Measurements from ENCODE around the gene URM1. TPM values are rescaled to one million over a fixed set of nuclear protein-coding genes. Genes with fewer than 3 reads are reported as not detected.

Gene URM1
- total RNA-seq, 3 donors from 2014 or later, result 49.3 to 57.9 (median 51.8) TPM

- no peak for TF ChIP-seq CTCF (IDR thresholded peaks at IDR 0.05)
- Histone ChIP-seq H3K4me3 (peak within 1 kb of the TSS; percentile 68), H3K36me3 (ENCODE audit: low read depth) (no peaks in the 10 kb centered on the region), H3K4me1 (ENCODE audit: low read depth) (no peaks in the 10 kb centered on the region), H3K9me3 (no peaks in the 10 kb centered on the region)
- ATAC-seq (peak; percentile 92), DNase-seq (peak; percentile 83 to 92 (median 91))
- intact Hi-C loops (cut with DNase I, micrococcal nuclease), result no loop called here
Measured at GRCh38 chr9:128339761-128340690, 31.1 kb upstream of the URM1 start, which contains the start of gene SLC27A4. SLC27A4 (plus strand) TSS chr9:128340527; CDS start chr9:128343133, 2,606 bp downstream.

- peak overlapping the region; percentile 68 for H3K4me3 ChIP-seq
- no peaks in the 10 kb centered on the region for H3K4me1 ChIP-seq (ENCODE audit: low read depth)
- no peaks in the 10 kb centered on the region for H3K9me3 ChIP-seq
- DNase-seq (peak in 1 of 3 donors; percentile 30), ATAC-seq (peak; percentile 34)
- TF ChIP-seq CTCF (IDR thresholded peaks at IDR 0.05), result no peak
- intact Hi-C loops (cut with DNase I, micrococcal nuclease), result no loop called here
- H3K36me3 ChIP-seq (ENCODE audit: low read depth), result no peaks in the 10 kb centered on the region
Measured at GRCh38 chr9:128340691-128341434, 30.3 kb upstream of the URM1 start.

GRCh38 chr9:128341435-128341849 is 29.7 kb upstream of the URM1 start:
- H3K4me3 ChIP-seq, result no peak overlapping the region
- TF ChIP-seq CTCF (IDR thresholded peaks at IDR 0.05), result peak; percentile 51
- H3K36me3 ChIP-seq (ENCODE audit: low read depth), result no peaks in the 10 kb centered on the region
- intact Hi-C loops (cut with DNase I, micrococcal nuclease), result no loop called here
- ATAC-seq (peak; percentile 69), DNase-seq (peak in 2 of 3 donors; percentile 80 to 87)
- H3K4me1 ChIP-seq (ENCODE audit: low read depth), result no peaks in the 10 kb centered on the region
- no peaks in the 10 kb centered on the region for H3K9me3 ChIP-seq

- H3K4me1 ChIP-seq (ENCODE audit: low read depth), result no peaks in the 10 kb centered on the region
- no peak for DNase-seq
- intact Hi-C loops (cut with DNase I, micrococcal nuclease), result no loop called here
- ATAC-seq, result no peak
- no peak overlapping the region for H3K4me3 ChIP-seq
- no peaks in the 10 kb centered on the region for H3K9me3 ChIP-seq
- H3K36me3 ChIP-seq (ENCODE audit: low read depth), result peaks cover 5% of the 10 kb centered on the region
- TF ChIP-seq CTCF (IDR thresholded peaks at IDR 0.05), result no peak
Measured at GRCh38 chr9:128342971-128343680, 28.0 kb upstream of the URM1 start.

- ATAC-seq (no peak), DNase-seq (no peak)
- no peak overlapping the region for H3K4me3 ChIP-seq
- intact Hi-C loops (cut with DNase I, micrococcal nuclease), result no loop called here
- H3K36me3 ChIP-seq (ENCODE audit: low read depth), result peaks cover 5% of the 10 kb centered on the region
- no peaks in the 10 kb centered on the region for H3K9me3 ChIP-seq
- TF ChIP-seq CTCF (IDR thresholded peaks at IDR 0.05), result no peak
- H3K4me1 ChIP-seq (ENCODE audit: low read depth), result no peaks in the 10 kb centered on the region
Measured at GRCh38 chr9:128343855-128344254, 27.3 kb upstream of the URM1 start.

All from mucosa of descending colon (tissue), 3 donors.